ENCODE measurements around the gene CMSS1.

Gene CMSS1

DNA sequence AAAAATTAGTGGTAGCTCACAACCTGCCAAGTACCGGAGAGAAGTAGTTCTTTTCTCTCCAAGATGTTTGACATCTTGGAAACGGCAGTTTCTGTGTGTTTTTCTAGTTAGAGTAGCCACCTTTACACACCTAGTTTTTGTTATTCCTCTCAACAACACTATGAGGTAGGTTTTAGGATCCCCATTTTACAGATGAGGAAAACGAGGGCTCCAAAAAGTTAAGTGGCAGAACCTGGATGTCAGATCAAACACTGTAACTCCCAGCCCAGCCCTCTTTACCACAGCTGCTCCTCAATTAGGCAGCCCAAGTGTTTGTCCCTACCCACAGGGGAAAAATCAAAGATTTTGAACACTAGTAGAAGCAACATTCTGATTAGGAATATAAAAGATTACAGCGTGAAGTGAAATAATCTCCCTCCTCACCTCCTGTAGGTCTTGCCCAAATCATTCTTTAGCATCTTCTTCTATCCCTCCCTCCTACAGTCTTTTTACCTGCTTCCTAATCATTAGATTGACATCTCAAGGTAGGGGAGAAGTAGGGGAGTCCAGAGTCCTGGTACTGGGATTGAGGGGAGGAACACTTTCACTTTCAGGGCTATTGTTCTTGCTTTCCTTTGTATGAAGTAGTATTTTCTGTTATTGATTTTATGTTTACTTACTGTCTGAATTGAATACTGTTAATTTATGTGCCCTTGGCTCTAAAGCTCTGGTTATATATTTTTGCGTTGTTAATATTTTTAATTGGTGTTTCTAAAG is 142.6 kb downstream of the CMSS1 start:
- no peak for DNase-seq (ENCODE audit: low read depth)

GRCh38 chr3:99960941-99961340 is 143.3 kb downstream of the CMSS1 start:
- no peak for DNase-seq (ENCODE audit: low read depth)

GRCh38 chr3:99961756-99962515 is 144.3 kb downstream of the CMSS1 start:
- no peak for DNase-seq (ENCODE audit: low read depth)

DNA sequence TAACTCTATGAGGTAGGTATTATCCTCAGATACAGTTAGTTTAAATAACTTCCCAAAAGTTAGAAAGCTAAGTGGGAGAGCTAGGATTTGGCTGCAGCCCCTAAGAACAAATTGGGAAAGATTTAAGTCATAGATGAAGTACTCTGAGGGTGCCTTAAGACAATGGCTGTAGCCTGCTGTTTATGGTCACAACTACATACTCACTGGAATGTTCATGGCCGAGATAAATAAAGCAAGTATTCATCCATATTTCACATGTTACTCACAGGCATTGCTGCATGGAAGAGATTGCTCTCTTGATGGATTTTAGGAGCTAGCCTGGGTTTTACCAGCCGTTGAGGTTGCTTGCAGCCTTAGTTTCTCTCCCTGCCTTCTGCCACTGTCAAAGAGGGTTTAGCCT is 145.0 kb downstream of the CMSS1 start:
- DNase-seq (ENCODE audit: low read depth): no peak

GRCh38 chr3:99965077-99965476 is 147.4 kb downstream of the CMSS1 start:
- no peak for DNase-seq (ENCODE audit: low read depth)

- DNase-seq (ENCODE audit: low read depth): no peak
Observed at GRCh38 chr3:99965681-99966408, 148.2 kb downstream of the CMSS1 start.

- no peak for DNase-seq (ENCODE audit: low read depth)
Observed at GRCh38 chr3:99966662-99967416, 149.2 kb downstream of the CMSS1 start.

DNA sequence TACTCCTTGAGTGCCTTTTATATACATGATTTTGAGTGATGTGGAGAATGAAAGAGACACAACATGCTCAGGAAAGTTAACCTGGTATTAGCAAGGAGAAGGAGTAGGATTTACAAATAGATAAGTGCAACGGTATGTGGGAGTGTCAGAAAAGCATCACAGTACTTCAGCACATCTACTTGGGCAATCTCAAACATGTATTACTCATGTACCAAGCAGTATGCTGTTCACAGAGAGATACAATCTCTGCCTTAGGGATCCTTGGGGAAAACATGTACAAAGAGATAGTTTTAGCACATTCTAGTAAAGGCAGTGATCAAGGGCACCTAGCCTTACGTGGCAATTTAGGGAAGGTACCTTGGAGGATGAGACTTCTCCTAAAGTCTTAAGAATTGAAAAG is 150.1 kb downstream of the CMSS1 start:
- DNase-seq (ENCODE audit: low read depth): no peak

DNA sequence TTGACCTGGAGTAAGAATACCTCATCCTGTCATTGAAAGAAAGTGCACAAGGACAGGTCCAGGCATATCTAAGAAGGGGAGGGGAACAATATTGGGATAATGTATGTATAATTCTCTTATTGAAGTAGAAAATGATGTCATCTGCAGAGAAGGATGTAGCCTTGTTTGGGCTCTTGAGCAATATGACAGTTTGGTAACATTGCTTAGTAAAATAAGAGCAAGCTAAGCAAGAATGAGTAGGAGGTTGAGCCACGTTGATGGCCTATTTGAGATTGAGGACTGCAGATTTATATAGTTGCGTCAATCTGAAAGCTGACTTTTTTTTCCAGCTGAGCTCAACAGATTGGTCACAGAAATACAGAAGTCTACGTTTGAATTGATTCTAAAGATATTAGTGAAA is 151.5 kb downstream of the CMSS1 start:
- DNase-seq (ENCODE audit: low read depth): no peak

GRCh38 chr3:99970198-99970597 is 152.5 kb downstream of the CMSS1 start:
- DNase-seq (ENCODE audit: low read depth): no peak

GRCh38 chr3:99971761-99972160 is 154.1 kb downstream of the CMSS1 start:
- no peak for DNase-seq (ENCODE audit: low read depth)

DNA sequence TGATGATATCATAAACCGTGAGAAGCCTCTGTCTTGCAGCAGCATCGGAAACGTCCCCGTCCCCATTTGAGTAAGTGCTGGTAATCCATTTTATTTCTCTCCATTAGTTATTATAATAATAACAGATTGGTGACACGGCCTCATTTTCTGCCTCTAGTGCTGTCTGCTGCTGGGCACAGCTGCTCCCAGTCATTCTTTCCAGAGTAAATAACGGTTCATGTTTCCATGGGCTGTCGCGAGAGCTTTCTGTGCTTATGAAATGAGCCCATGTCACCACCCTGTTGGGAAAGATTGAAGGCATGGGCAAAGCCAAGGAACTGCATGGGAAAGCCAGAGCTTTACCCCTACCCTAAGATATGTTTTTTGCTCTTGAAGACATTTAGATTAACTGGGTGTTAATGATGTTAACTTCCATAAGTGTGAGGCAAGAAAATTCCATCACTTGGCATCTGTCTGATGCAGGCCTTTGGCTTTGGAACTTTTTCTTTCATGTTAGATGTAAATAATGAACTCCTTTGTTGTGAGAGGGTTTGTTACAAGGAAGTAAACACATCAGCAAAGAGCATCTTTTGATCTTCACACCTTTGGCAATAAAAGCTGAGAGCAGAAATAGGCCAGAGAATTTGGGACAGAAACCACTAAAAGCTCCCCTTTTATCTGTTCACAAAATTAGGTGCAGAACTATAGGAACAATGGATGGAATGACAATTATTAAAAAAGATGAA is 154.9 kb downstream of the CMSS1 start:
- DNase-seq (ENCODE audit: low read depth): no peak

DNA sequence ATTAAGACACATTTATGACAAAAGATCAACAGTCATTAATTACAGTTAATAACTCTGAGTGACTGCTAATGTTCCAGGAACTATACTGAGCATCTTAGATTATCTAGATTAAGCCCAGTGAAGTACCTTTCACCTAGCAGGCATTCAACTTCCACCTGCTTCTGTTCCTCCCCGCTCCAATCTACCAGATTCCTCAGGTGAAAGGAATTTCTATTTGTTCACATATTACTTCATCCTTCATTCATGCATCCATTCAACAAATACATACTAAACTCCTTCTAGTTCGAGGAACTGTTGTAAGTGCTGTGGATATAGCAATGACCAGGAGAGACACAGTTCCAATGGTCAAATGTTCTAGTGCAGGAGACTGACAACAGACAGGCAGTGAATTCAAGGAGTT is 157.3 kb downstream of the CMSS1 start:
- no peak for DNase-seq (ENCODE audit: low read depth)

- DNase-seq (ENCODE audit: low read depth): no peak
Observed at GRCh38 chr3:99976584-99976983, 158.9 kb downstream of the CMSS1 start.

DNA sequence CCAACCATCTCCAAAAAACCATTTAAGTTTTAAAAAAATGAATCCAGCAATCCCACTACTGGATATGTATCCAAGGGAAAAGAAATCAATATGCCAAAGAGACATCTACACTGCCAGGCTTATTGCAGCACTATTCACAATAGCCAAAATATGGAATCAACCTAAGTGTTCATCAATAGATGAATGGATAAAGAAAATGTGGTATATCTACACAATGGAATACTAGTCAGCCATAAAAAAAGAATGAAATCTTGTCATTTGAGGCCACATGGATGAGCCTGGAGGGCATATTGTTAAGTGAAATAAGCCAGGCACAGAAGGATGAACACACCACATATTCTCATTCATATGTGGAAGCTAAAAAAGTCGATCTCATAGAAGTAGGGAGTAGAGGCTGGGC is 160.6 kb downstream of the CMSS1 start:
- DNase-seq (ENCODE audit: low read depth): no peak

GRCh38 chr3:99980606-99981005 is 162.9 kb downstream of the CMSS1 start:
- no peak for DNase-seq (ENCODE audit: low read depth)

GRCh38 chr3:99981138-99981537 is 163.5 kb downstream of the CMSS1 start:
- no peak for DNase-seq (ENCODE audit: low read depth)

DNA sequence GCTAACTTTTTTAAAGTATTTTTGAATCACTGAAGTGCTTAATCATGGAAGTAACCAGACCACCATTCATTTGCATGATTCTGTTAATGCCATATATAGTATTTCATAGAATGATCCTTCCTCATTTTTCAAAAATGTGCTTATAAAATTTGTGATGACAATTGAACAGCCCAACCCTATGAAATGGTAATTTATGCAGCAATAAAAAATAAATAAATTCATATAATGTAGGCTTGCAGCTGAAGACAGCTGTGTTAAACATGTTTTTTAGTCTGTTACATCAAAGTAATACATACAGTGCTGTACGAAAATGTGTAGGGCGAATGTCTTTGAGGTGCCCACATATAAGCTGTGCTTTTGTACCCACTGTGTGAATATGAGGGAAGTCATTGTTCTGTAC is 165.0 kb downstream of the CMSS1 start:
- no peak for DNase-seq (ENCODE audit: low read depth)

- no peak for DNase-seq (ENCODE audit: low read depth)
Observed at GRCh38 chr3:99984139-99984538, 166.5 kb downstream of the CMSS1 start.

GRCh38 chr3:99984668-99985067 is 167.0 kb downstream of the CMSS1 start:
- DNase-seq (ENCODE audit: low read depth): no peak

- DNase-seq (ENCODE audit: low read depth): no peak
Observed at GRCh38 chr3:99990179-99990578, 172.5 kb downstream of the CMSS1 start.

DNA sequence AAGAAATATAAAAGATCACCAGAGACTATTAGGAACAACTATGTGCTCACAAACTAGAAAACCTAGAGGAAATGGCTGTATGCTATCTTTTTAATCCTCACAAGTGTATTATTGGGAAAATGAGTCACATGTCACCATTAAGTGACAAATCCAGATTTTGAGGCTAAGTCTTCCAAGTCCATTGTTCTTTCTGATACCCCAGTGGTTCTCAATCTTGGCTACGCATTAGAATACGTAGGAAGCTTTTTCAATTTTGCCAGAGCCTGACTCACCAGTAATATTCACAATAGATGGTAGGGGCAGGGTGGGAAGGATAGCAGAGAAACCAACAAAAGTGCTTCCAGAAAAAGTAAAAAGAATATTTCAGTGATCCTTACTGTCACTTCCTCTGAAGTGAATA is 179.6 kb downstream of the CMSS1 start:
- no peak for DNase-seq (ENCODE audit: low read depth)

Measured in stimulated activated CD8-positive, alpha-beta memory T cell treated with anti-CD3 and anti-CD28 coated beads, Interleukin-4, amount 100 ng/mL, for 24 hours (primary cell).